Bronchial epithelial cell (primary cell): ENCODE data around the gene ACOXL. TPM values are rescaled to one million over a fixed set of nuclear protein-coding genes. Genes with fewer than 3 reads are reported as not detected.

Experiments
- DNase-seq: peaks from one replicate; pipeline ENCODE4 v3.0.0-alpha.2; 2010; ENCODE audit warnings: low read depth
- FAIRE-seq: peaks from 2 replicates; lab custom pipeline; 2011; peaks lifted over from hg19 to GRCh38; lab: Jason Lieb, UNC
- H3K27me3 ChIP-seq: 2 replicates; pipeline ENCODE4 v1.5.1; 2011; ENCODE audit warnings: low read length; ENCODE audit not compliant: control insufficient read depth, insufficient read depth
- H3K36me3 ChIP-seq: 2 replicates; pipeline ENCODE4 v1.5.1; 2011; ENCODE audit warnings: low read length; ENCODE audit not compliant: control insufficient read depth, insufficient read depth
- H3K4me3 ChIP-seq: 2 replicates; pipeline ENCODE4 v1.5.1; 2011; ENCODE audit warnings: mild to moderate bottlenecking, low read depth, low read length, control low read depth
- total RNA-seq: library from RNA; depleted of rRNA; stranded (reverse); fragments of >200 nt; gene quantifications from 2 replicates; pipeline ENCODE4 v1.2.1, GENCODE V29; 2014
- TF ChIP-seq, protein P1 (sequence below): IDR thresholded peaks from 2 replicates; pipeline ENCODE4 v1.5.1; 2011; ENCODE audit warnings: mild to moderate bottlenecking, moderate library complexity, low read length, control low read depth, inconsistent platforms; ENCODE audit not compliant: insufficient read depth, severe bottlenecking

Gene ACOXL
- total RNA-seq, 1 donor from 2014 or later: not detected

- FAIRE-seq (no peak), DNase-seq (no peak)
- Histone ChIP-seq H3K27me3 (no peaks in the 10 kb centered on the region), H3K4me3 (no peak overlapping the region), H3K36me3 (peaks cover 11% of the 10 kb centered on the region)
- TF ChIP-seq, protein P1, sequence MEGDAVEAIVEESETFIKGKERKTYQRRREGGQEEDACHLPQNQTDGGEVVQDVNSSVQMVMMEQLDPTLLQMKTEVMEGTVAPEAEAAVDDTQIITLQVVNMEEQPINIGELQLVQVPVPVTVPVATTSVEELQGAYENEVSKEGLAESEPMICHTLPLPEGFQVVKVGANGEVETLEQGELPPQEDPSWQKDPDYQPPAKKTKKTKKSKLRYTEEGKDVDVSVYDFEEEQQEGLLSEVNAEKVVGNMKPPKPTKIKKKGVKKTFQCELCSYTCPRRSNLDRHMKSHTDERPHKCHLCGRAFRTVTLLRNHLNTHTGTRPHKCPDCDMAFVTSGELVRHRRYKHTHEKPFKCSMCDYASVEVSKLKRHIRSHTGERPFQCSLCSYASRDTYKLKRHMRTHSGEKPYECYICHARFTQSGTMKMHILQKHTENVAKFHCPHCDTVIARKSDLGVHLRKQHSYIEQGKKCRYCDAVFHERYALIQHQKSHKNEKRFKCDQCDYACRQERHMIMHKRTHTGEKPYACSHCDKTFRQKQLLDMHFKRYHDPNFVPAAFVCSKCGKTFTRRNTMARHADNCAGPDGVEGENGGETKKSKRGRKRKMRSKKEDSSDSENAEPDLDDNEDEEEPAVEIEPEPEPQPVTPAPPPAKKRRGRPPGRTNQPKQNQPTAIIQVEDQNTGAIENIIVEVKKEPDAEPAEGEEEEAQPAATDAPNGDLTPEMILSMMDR: no peak
Measured at GRCh38 chr2:111161971-111162370, 429.6 kb downstream of the ACOXL start.

- Histone ChIP-seq H3K4me3 (no peak overlapping the region), H3K36me3 (peaks cover 11% of the 10 kb centered on the region), H3K27me3 (no peaks in the 10 kb centered on the region)
- DNase-seq (peak; percentile 51), FAIRE-seq (no peak)
- TF ChIP-seq, protein P1: no peak
Measured at GRCh38 chr2:111162718-111163331, 430.5 kb downstream of the ACOXL start.

DNA sequence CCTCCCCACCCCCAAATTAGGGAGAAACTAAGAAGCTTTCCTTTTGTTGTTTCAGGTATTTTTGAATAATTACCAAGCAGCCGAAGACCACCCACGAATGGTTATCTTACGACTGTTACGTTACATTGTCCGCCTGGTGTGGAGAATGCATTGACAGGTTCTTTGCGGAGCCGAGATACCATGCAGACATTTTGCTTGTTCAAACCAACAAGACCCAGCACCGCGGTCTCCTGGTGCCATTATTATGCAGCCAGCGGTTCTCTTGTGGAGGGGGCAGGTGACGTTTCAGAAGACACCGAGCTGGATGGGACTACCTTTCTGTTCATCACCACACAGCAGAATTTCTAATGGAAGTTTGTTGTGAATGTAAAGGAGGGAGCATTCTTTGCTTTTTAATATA lies 431.7 kb downstream of the ACOXL start:
- no peak for FAIRE-seq
- TF ChIP-seq, protein P1: no peak
- no peak for DNase-seq
- Histone ChIP-seq H3K4me3 (no peak overlapping the region), H3K36me3 (peaks cover 9% of the 10 kb centered on the region), H3K27me3 (no peaks in the 10 kb centered on the region)

DNA sequence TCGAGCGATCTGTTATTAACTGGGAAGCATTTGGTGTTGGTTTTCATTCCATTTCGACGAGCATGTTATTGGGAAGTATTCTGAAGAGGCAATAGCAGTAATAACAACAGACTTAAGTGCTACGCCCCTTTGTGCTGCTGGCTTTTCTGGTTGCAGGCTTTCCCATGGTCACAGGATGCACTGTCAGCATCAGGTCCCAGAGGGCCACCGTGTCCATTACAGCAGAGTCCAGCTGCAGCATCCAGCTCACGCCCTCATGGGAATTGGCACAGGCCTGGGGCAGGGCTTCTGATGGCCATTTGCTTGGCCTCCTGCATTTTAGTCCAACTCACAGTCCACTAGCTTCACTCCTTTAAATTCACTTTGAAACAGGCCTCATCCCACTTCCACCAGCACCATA lies 432.7 kb downstream of the ACOXL start:
- TF ChIP-seq, protein P1: no peak
- Histone ChIP-seq H3K27me3 (no peaks in the 10 kb centered on the region), H3K36me3 (peaks cover 8% of the 10 kb centered on the region), H3K4me3 (no peak overlapping the region)
- FAIRE-seq (no peak), DNase-seq (no peak)

DNA sequence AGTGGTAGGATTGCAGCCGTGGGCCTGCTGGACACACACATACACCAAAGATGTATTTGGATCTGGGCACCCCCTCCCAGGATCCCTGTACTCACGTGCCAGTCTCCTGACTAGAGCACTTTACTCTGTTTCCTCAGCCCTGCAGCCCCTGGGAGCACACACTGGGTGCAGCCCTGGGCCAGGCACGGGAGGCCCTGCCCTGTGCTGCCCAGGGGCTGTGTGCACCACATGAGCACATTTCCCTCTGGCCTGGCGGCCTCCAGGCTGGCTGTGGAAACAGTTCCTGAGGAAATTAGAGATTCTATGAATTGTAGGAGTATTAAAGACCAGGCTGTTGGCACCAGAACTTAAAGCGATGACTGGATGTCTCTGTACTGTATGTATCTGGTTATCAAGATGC lies 433.7 kb downstream of the ACOXL start:
- TF ChIP-seq, protein P1: no peak
- DNase-seq: no peak
- H3K27me3 ChIP-seq: no peaks in the 10 kb centered on the region
- FAIRE-seq: no peak
- H3K36me3 ChIP-seq: peaks cover 8% of the 10 kb centered on the region
- no peak overlapping the region for H3K4me3 ChIP-seq
